Measurements from ENCODE around the gene METTL17. TPM values are rescaled to one million over a fixed set of nuclear protein-coding genes. Genes with fewer than 3 reads are reported as not detected.

The METTL17 gene
- total and polyA plus RNA-seq, 2 of the 8 experiments (the other 6 are each of a cell fraction or from before 2014, with no cell fraction given), result 73.8 to 138 TPM

DNA sequence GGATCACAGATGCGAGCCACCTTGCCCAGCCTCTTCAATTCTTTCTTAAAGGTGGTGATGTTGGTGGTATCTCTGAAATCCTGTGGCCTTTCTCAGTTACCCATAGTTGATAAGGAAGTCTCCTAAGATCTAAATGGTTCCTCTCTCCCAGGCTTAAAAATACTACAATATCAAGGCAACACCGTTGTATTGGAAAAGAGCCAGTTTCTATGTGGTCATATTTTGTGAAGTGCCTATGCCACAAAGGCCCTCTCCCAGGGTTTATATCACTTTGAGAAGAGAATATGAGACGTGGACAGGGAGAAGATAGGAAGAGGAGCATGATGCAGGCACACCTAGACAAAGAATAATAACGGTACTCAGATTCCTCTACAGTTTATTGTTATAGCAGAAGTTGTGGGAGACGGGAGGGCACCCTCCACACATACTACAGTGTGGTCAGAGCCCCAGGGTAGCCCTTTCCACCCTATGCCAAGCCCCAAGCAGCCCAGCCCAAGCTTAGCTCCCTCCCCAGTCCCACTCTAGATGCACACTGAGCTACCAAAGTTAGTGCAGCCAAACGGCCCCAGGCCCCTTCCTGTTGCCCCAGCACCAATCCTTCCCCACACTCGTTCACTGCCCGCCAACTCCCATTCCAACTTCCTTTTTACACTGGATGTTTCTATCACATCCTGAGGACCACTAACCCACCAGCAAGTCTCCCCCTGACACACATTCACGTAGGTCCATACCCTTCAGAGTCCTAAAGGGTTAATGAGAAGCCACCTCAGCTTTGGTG is 26.8 kb downstream of the METTL17 start:
- Histone ChIP-seq H3K27me3 (replicated peaks in 1 of 4; ENCODE audit: control insufficient read depth in 3 of 4, extremely low read depth in 1 of 4, insufficient read depth in 3 of 4, low read length in 3 of 4) (no peaks in the 10 kb centered on the region), H2BK15ac (ENCODE audit: low read length) (no peak overlapping the region), H3K4ac (replicated peaks; ENCODE audit: insufficient read length, low read depth, low read length) (no peak overlapping the region), H3K9ac (replicated peaks in 1 of 4; ENCODE audit: extremely low read depth in 1 of 4, low read depth in 3 of 4, low read length in 3 of 4) (no peak overlapping the region), H3K23me2 (ENCODE audit: low read depth, low read length) (no peaks in the 10 kb centered on the region), H4K20me1 (replicated peaks in 1 of 2; ENCODE audit: control insufficient read depth in 1 of 2, insufficient read depth in 2 of 2, low read length in 2 of 2) (no peaks in the 10 kb centered on the region), H2BK20ac (ENCODE audit: low read length) (no peak overlapping the region), H2BK5ac (ENCODE audit: low read depth, low read length) (no peak overlapping the region), H3K79me2 (ENCODE audit: control insufficient read depth in 1 of 2, insufficient read depth in 2 of 2, low read length in 2 of 2) (no peaks in the 10 kb centered on the region), H2BK120ac (replicated peaks; ENCODE audit: low read depth, low read length) (no peak overlapping the region), H3K4me3 (ENCODE audit: extremely low read depth in 1 of 4, insufficient read depth in 2 of 4, low read depth in 3 of 4, low read length in 4 of 4) (no peak overlapping the region), H4K8ac (ENCODE audit: extremely low read depth, insufficient read depth, low read length) (no peak overlapping the region), H2AFZ (ENCODE audit: low read length) (no peak overlapping the region), H3K9me3 (ENCODE audit: insufficient read depth in 2 of 2, low read depth in 1 of 2, low read length in 1 of 2) (no peaks in the 10 kb centered on the region), H2BK12ac (ENCODE audit: low read depth, low read length) (no peak overlapping the region), H3K79me1 (ENCODE audit: low read depth, low read length) (no peaks in the 10 kb centered on the region), H3K4me2 (ENCODE audit: insufficient read depth in 1 of 2, low read depth in 2 of 2, low read length in 2 of 2) (no peak overlapping the region), H2AK5ac (ENCODE audit: low read depth, low read length) (no peak overlapping the region), H3K36me3 (ENCODE audit: control insufficient read depth in 2 of 4, insufficient read depth in 4 of 4, low read length in 3 of 4) (peaks cover 0 to 5% (median under 1%) of the 10 kb centered on the region in 4 experiments; a peak in 3 of 8 replicates), H3K14ac (ENCODE audit: insufficient read length) (no peak overlapping the region), H3K23ac (ENCODE audit: insufficient read length) (no peak overlapping the region), H3K56ac (replicated peaks; ENCODE audit: insufficient read length, low read depth, low read length) (no peak overlapping the region), H3K18ac (ENCODE audit: extremely low read depth, low read length) (no peak overlapping the region), H4K5ac (ENCODE audit: insufficient read length, low read depth, low read length) (no peak overlapping the region), H4K91ac (replicated peaks; ENCODE audit: insufficient read length, low read length) (no peak overlapping the region), H3K27ac (ENCODE audit: low read depth, low read length) (no peak overlapping the region), H3K4me1 (replicated peaks in 1 of 4; ENCODE audit: control insufficient read depth in 3 of 4, insufficient read depth in 4 of 4, low read length in 3 of 4) (peaks cover 2 to 7% (median 5%) of the 10 kb centered on the region in 4 experiments; a peak in 5 of 7 replicates)
- TF ChIP-seq ATF3 (IDR thresholded peaks at IDR 0.05; ENCODE audit: insufficient read depth, low read depth, low read length) (no peak), HDAC2 (IDR thresholded peaks at IDR 0.05; ENCODE audit: borderline replicate concordance in 1 of 2, low read depth in 2 of 2, low read length in 2 of 2) (no peak), RNF2 (IDR thresholded peaks at IDR 0.05; ENCODE audit: borderline replicate concordance, low read depth, low read length, missing control alignments, poor library complexity, severe bottlenecking) (no peak), CHD1 (IDR thresholded peaks at IDR 0.05; ENCODE audit: low read depth, low read length) (no peak), SP1 (IDR thresholded peaks at IDR 0.05; ENCODE audit: low read depth, low read length) (no peak), SIN3A (conservative IDR thresholded peaks at IDR 0.05 in 1 of 2, IDR thresholded peaks at IDR 0.05 in 1 of 2; ENCODE audit: low read depth in 1 of 2, low read length in 2 of 2) (no peak), KDM5A (IDR thresholded peaks at IDR 0.05; ENCODE audit: low read length) (no peak), ASH2L (IDR thresholded peaks at IDR 0.05; ENCODE audit: low read length) (no peak)
- DNase-seq (ENCODE audit: low read depth in 1 of 2, low spot score in 2 of 2) (no peak), FAIRE-seq (no peak)
- ChIA-PET CTCF (ENCODE audit: partially characterized antibody) (interaction anchor here (0.9 to 16.1 kb wide), 16 partner anchors 9 to 601 kb away, joined by 3 to 371 read pairs (median 41); partner anchors contain the start of genes ARHGEF40, RNASE13, RNASE7 and SLC39A2), POLR2A (ENCODE audit: partially characterized antibody) (interaction anchor here (0.6 to 2.8 kb wide), 6 partner anchors 8 to 71 kb away, joined by 3 to 36 read pairs (median 7); partner anchors contain the start of genes NDRG2 and RNASE7)
- WGBS, 2 experiments (ENCODE audit: extremely low coverage in 1 of 2, insufficient coverage in 1 of 2, insufficient read length in 1 of 2, insufficient replicate concordance in 2 of 2, low coverage in 1 of 2, low lambda C conversion rate in 2 of 2, missing lambda C conversion rate in 1 of 2), result 86% methylated on average over 9 of the region's 9 CpGs; no CpG with 5 or more reads in 1 of the 2 experiments
